Measurements from ENCODE around the gene IRX3. TPM values are rescaled to one million over a fixed set of nuclear protein-coding genes. Genes with fewer than 3 reads are reported as not detected.

IRX3 gene
- total and polyA plus RNA-seq, 10 of the 15 experiments (the other 5 are each of a cell fraction or from before 2014, with no cell fraction given) = 0.05 TPM; not detected in 9

- DNase-seq (ENCODE audit: low read depth, low spot score) (no peak), ATAC-seq (no peak), FAIRE-seq (no peak)
- no peak overlapping the region for H3K4me2 ChIP-seq (ENCODE audit: control insufficient read depth, insufficient read depth)
- BruUV-seq (replicated peaks) = no TSS peak
- 46% methylated on average over 9 of the region's 43 CpGs for WGBS (ENCODE audit: insufficient coverage, insufficient replicate concordance, low lambda C conversion rate, missing lambda C conversion rate)
- no peak overlapping the region for H3K9ac ChIP-seq (ENCODE audit: control insufficient read depth, insufficient read depth, low read length)
- intact Hi-C loops (cut with micrococcal nuclease; ENCODE audit: unreplicated experiment) = loop anchor here (10.0 kb wide), 1 partner anchor 511 kb away; no protein-coding TSS in a partner anchor
- in situ Hi-C loops (cut with MboI) = no loop called here
- H3K9me3 ChIP-seq (replicated peaks; ENCODE audit: control insufficient read depth, insufficient read depth, low read length) = no peaks in the 10 kb centered on the region; the same call in 2 of the 3 replicates
- peaks cover 7 to 11% of the 10 kb centered on the region in 2 experiments for H3K27me3 ChIP-seq (replicated peaks in 1 of 2; ENCODE audit: control insufficient read depth in 2 of 2, insufficient read depth in 2 of 2, low read length in 1 of 2)
- no peaks in the 10 kb centered on the region for H4K20me1 ChIP-seq (ENCODE audit: control insufficient read depth, insufficient read depth)
- H3K36me3 ChIP-seq (ENCODE audit: control insufficient read depth in 2 of 2, insufficient read depth in 2 of 2, low read length in 1 of 2) = no peaks in the 10 kb centered on the region
- no peak overlapping the region for H3K4me3 ChIP-seq
- no peak overlapping the region for H3K27ac ChIP-seq (ENCODE audit: control insufficient read depth, insufficient read depth)
- TF ChIP-seq BACH1 (IDR thresholded peaks at IDR 0.05; ENCODE audit: borderline replicate concordance) (no peak), PML (IDR thresholded peaks at IDR 0.05; ENCODE audit: low read length) (no peak), IRF5 (IDR thresholded peaks at IDR 0.05; ENCODE audit: borderline replicate concordance) (no peak), EED (IDR thresholded peaks at IDR 0.05; ENCODE audit: low read depth) (no peak), KDM1A (IDR thresholded peaks at IDR 0.05; ENCODE audit: borderline replicate concordance) (no peak), CBFB (IDR thresholded peaks at IDR 0.05; ENCODE audit: low read depth) (no peak)
- TF ChIP-seq, protein P1, sequence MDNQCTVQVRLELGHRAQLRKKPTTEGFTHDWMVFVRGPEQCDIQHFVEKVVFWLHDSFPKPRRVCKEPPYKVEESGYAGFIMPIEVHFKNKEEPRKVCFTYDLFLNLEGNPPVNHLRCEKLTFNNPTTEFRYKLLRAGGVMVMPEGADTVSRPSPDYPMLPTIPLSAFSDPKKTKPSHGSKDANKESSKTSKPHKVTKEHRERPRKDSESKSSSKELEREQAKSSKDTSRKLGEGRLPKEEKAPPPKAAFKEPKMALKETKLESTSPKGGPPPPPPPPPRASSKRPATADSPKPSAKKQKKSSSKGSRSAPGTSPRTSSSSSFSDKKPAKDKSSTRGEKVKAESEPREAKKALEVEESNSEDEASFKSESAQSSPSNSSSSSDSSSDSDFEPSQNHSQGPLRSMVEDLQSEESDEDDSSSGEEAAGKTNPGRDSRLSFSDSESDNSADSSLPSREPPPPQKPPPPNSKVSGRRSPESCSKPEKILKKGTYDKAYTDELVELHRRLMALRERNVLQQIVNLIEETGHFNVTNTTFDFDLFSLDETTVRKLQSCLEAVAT (IDR thresholded peaks at IDR 0.05) = no peak
- TF ChIP-seq, protein P2, sequence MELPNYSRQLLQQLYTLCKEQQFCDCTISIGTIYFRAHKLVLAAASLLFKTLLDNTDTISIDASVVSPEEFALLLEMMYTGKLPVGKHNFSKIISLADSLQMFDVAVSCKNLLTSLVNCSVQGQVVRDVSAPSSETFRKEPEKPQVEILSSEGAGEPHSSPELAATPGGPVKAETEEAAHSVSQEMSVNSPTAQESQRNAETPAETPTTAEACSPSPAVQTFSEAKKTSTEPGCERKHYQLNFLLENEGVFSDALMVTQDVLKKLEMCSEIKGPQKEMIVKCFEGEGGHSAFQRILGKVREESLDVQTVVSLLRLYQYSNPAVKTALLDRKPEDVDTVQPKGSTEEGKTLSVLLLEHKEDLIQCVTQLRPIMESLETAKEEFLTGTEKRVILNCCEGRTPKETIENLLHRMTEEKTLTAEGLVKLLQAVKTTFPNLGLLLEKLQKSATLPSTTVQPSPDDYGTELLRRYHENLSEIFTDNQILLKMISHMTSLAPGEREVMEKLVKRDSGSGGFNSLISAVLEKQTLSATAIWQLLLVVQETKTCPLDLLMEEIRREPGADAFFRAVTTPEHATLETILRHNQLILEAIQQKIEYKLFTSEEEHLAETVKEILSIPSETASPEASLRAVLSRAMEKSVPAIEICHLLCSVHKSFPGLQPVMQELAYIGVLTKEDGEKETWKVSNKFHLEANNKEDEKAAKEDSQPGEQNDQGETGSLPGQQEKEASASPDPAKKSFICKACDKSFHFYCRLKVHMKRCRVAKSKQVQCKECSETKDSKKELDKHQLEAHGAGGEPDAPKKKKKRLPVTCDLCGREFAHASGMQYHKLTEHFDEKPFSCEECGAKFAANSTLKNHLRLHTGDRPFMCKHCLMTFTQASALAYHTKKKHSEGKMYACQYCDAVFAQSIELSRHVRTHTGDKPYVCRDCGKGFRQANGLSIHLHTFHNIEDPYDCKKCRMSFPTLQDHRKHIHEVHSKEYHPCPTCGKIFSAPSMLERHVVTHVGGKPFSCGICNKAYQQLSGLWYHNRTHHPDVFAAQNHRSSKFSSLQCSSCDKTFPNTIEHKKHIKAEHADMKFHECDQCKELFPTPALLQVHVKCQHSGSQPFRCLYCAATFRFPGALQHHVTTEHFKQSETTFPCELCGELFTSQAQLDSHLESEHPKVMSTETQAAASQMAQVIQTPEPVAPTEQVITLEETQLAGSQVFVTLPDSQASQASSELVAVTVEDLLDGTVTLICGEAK (IDR thresholded peaks at IDR 0.05; ENCODE audit: borderline replicate concordance) = no peak
- ChIA-PET POLR2A (no interaction called here), RAD21 (ENCODE audit: unreplicated experiment) (no interaction called here), SMC1A (ENCODE audit: uncharacterized antibody, unreplicated experiment) (no interaction called here), CTCF (no interaction called here)
- no peaks in the 10 kb centered on the region for H3K4me1 ChIP-seq (ENCODE audit: control insufficient read depth, insufficient read depth, low read length)
- no peaks in the 10 kb centered on the region for H3K79me2 ChIP-seq (ENCODE audit: control insufficient read depth, insufficient read depth, low read length)
- no peak overlapping the region for H2AFZ ChIP-seq (ENCODE audit: control insufficient read depth, low read depth, low read length)
Observed at GRCh38 chr16:54286090-54286365, 559 bp downstream of the IRX3 start.

Data from GM12878 (cell line).